ENCODE measurements around the gene SHROOM2.

SHROOM2 gene

DNA sequence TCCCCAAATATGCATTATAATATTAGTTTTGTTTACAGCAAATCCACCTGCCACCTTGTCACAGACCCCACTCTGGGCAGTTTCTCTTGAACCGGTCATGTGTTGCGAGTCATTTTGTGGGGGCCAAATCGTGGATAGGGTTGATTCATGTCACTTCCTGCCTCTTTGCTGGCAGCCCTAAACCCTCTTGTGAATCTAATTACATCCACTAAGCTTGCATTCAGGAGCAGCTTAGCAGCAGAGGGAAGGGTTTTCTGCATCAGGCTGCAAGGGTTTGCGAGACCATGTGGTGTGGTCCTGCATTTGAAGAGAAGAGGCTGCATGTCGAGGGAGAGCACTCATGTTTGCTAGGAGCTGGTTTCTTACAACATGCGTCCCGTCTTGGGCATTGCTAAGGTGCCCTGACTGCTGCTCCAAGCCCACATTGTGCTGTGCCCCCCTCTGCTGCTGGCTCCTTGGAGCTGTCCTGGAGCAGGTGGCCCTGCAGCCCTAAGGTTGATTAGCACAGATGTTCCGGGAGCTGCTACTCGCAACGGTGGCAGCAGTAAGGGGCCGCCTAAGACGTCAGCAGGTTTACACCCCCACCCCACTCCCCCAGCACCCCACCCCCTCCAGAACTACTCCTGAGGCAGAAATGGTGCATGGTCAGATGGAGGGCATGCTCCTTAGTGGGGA is 92.1 kb downstream of the SHROOM2 start:
- no peak overlapping the region for H3K4me2 ChIP-seq (ENCODE audit: low read depth, low read length)
- H3K9me2 ChIP-seq (replicated peaks; ENCODE audit: insufficient read depth, low read length): no peaks in the 10 kb centered on the region

DNA sequence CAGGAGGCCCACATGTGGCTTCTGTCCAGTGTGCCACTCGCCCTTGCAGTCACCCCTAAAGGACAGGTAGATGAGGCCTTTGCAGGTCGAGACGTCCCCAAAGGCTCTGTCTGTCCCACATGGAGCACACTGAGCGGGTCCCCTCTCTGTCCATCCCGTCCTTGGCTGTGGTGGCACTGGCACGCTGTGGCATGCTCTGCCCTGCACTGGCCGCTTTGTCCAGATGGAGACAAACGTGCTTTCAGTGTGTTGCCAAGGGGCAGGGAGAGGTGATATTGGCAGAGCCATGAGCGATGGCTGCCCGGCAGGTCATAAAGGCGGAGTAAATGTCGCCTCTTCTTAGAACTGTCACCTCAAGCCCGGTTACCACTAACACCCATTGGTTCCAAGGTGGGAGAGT is 94.0 kb downstream of the SHROOM2 start:
- Histone ChIP-seq H3K27me3 (replicated peaks; ENCODE audit: insufficient read depth, low read length) (no peaks in the 10 kb centered on the region), H3F3A (ENCODE audit: insufficient read depth, low read length) (no peaks in the 10 kb centered on the region), H3K4me1 (ENCODE audit: low read length) (no peaks in the 10 kb centered on the region), H2AFZ (ENCODE audit: low read length) (no peak overlapping the region), H3K36me3 (replicated peaks; ENCODE audit: insufficient read depth, low read length) (no peaks in the 10 kb centered on the region), H4K20me1 (ENCODE audit: insufficient read depth, low read length) (no peaks in the 10 kb centered on the region), H3K9me2 (replicated peaks; ENCODE audit: insufficient read depth, low read length) (no peaks in the 10 kb centered on the region), H3K9ac (ENCODE audit: low read length) (no peak overlapping the region), H3K4me3 (ENCODE audit: low read length) (no peak overlapping the region), H3K79me2 (ENCODE audit: low read length) (no peaks in the 10 kb centered on the region), H3K9me3 (replicated peaks; ENCODE audit: insufficient read depth, low read length) (no peaks in the 10 kb centered on the region), H3K4me2 (ENCODE audit: low read depth, low read length) (no peak overlapping the region), H3K27ac (ENCODE audit: low read length) (no peak overlapping the region)
- DNase-seq: no peak
- no peak for TF ChIP-seq EZH2 (optimal IDR thresholded peaks at IDR 0.05; ENCODE audit: low read depth, low read length)
- TF ChIP-seq, protein P1, sequence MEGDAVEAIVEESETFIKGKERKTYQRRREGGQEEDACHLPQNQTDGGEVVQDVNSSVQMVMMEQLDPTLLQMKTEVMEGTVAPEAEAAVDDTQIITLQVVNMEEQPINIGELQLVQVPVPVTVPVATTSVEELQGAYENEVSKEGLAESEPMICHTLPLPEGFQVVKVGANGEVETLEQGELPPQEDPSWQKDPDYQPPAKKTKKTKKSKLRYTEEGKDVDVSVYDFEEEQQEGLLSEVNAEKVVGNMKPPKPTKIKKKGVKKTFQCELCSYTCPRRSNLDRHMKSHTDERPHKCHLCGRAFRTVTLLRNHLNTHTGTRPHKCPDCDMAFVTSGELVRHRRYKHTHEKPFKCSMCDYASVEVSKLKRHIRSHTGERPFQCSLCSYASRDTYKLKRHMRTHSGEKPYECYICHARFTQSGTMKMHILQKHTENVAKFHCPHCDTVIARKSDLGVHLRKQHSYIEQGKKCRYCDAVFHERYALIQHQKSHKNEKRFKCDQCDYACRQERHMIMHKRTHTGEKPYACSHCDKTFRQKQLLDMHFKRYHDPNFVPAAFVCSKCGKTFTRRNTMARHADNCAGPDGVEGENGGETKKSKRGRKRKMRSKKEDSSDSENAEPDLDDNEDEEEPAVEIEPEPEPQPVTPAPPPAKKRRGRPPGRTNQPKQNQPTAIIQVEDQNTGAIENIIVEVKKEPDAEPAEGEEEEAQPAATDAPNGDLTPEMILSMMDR (IDR thresholded peaks at IDR 0.05; ENCODE audit: low read length): no peak

More for the DNA sequence above, 92.1 kb downstream of the SHROOM2 start:
- no peak for DNase-seq
- no peak overlapping the region for H3K4me3 ChIP-seq (ENCODE audit: low read length)
- no peak overlapping the region for H3K9ac ChIP-seq (ENCODE audit: low read length)
- no peaks in the 10 kb centered on the region for H3K4me1 ChIP-seq (ENCODE audit: low read length)
- no peaks in the 10 kb centered on the region for H3K36me3 ChIP-seq (replicated peaks; ENCODE audit: insufficient read depth, low read length)
- H4K20me1 ChIP-seq (ENCODE audit: insufficient read depth, low read length): no peaks in the 10 kb centered on the region
- H3K79me2 ChIP-seq (ENCODE audit: low read length): no peaks in the 10 kb centered on the region
- no peak overlapping the region for H2AFZ ChIP-seq (ENCODE audit: low read length)
- TF ChIP-seq EZH2phosphoT487 (IDR thresholded peaks at IDR 0.05; ENCODE audit: low read length) (no peak), EZH2 (optimal IDR thresholded peaks at IDR 0.05; ENCODE audit: low read depth, low read length) (no peak)
- TF ChIP-seq, protein P1 (IDR thresholded peaks at IDR 0.05; ENCODE audit: low read length): no peak
- no peaks in the 10 kb centered on the region for H3K9me3 ChIP-seq (replicated peaks; ENCODE audit: insufficient read depth, low read length)
- no peak overlapping the region for H3K27ac ChIP-seq (ENCODE audit: low read length)
- no peaks in the 10 kb centered on the region for H3K27me3 ChIP-seq (replicated peaks; ENCODE audit: insufficient read depth, low read length)
- no peaks in the 10 kb centered on the region for H3F3A ChIP-seq (ENCODE audit: insufficient read depth, low read length)

DNA sequence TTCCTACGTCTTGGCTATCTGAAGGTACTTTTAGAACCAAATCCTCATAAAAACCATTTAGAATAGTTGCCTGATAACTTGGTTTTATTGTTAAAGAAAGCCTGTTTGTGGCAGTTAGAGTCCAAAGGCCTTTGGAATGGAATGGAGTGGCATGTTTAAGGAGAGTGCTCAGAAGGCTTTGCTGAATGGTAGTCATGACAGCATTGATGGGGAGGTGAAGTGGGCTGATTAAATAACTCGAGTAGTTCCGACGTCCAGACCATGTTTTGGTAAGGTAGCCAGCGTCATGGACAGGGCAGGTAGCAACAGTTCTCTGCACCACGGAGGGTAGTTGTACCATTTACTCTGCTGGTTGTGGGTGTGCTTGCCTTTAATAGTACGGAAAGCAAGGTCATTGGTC is 94.6 kb downstream of the SHROOM2 start:
- TF ChIP-seq EZH2 (optimal IDR thresholded peaks at IDR 0.05; ENCODE audit: low read depth, low read length): no peak
- no peak for TF ChIP-seq EZH2phosphoT487 (IDR thresholded peaks at IDR 0.05; ENCODE audit: low read length)
- no peak overlapping the region for H3K9ac ChIP-seq (ENCODE audit: low read length)
- H3K27ac ChIP-seq (ENCODE audit: low read length): no peak overlapping the region
- no peak overlapping the region for H3K4me3 ChIP-seq (ENCODE audit: low read length)
- no peaks in the 10 kb centered on the region for H3K9me3 ChIP-seq (replicated peaks; ENCODE audit: insufficient read depth, low read length)
- no peaks in the 10 kb centered on the region for H3K27me3 ChIP-seq (replicated peaks; ENCODE audit: insufficient read depth, low read length)
- no peaks in the 10 kb centered on the region for H3K79me2 ChIP-seq (ENCODE audit: low read length)
- no peak for DNase-seq
- H3K4me2 ChIP-seq (ENCODE audit: low read depth, low read length): no peak overlapping the region
- no peaks in the 10 kb centered on the region for H3K4me1 ChIP-seq (ENCODE audit: low read length)
- no peaks in the 10 kb centered on the region for H3F3A ChIP-seq (ENCODE audit: insufficient read depth, low read length)
- no peaks in the 10 kb centered on the region for H4K20me1 ChIP-seq (ENCODE audit: insufficient read depth, low read length)
- H3K9me2 ChIP-seq (replicated peaks; ENCODE audit: insufficient read depth, low read length): no peaks in the 10 kb centered on the region
- no peaks in the 10 kb centered on the region for H3K36me3 ChIP-seq (replicated peaks; ENCODE audit: insufficient read depth, low read length)
- no peak overlapping the region for H2AFZ ChIP-seq (ENCODE audit: low read length)

DNA sequence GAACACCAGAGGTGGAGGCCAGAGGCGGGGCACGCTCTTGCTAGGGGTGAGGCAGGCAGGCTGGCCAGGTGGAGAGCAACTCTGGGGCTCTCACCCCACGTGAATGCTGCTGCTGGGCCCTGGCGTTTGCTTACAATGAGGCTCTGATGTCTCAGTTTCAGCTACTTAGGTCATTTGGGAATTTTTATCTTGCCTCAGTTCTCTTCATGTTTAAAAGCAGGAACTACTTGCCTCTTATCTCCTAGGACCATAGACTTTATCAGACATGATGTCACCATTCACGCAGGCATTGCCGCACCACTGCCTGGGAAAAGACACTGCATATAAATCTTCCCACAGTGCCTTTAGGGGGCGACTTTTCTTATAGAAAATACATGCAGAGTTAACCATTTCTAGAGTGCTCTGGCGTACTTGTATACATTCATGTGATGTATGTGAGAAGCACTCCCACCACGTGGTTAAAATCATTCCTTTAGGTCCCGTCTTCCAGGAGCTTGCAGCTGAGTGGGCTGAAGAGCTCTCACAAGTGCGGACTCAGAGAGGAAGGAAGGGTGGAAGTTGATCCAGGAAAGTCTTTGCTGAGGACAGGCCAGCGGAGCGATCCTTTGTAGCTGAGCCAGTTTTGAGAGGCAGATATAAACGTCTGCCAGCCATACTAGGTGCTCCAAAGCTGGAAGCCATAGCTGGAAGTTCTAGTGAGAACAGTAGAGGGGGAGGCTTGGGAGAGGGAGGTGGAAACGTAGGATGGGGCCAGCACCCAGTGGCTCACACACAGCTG is 96.6 kb downstream of the SHROOM2 start:
- no peaks in the 10 kb centered on the region for H3F3A ChIP-seq (ENCODE audit: insufficient read depth, low read length)
- no peaks in the 10 kb centered on the region for H3K27me3 ChIP-seq (replicated peaks; ENCODE audit: insufficient read depth, low read length)
- no peak overlapping the region for H3K9ac ChIP-seq (ENCODE audit: low read length)
- H3K4me1 ChIP-seq (ENCODE audit: low read length): no peaks in the 10 kb centered on the region
- H3K9me2 ChIP-seq (replicated peaks; ENCODE audit: insufficient read depth, low read length): no peaks in the 10 kb centered on the region
- TF ChIP-seq, protein P1 (IDR thresholded peaks at IDR 0.05; ENCODE audit: low read length): no peak
- TF ChIP-seq EZH2 (optimal IDR thresholded peaks at IDR 0.05; ENCODE audit: low read depth, low read length) (no peak), EZH2phosphoT487 (IDR thresholded peaks at IDR 0.05; ENCODE audit: low read length) (no peak)
- H3K36me3 ChIP-seq (replicated peaks; ENCODE audit: insufficient read depth, low read length): no peaks in the 10 kb centered on the region
- H4K20me1 ChIP-seq (ENCODE audit: insufficient read depth, low read length): no peaks in the 10 kb centered on the region
- H3K27ac ChIP-seq (ENCODE audit: low read length): no peak overlapping the region
- H2AFZ ChIP-seq (ENCODE audit: low read length): no peak overlapping the region
- no peak for DNase-seq
- no peak overlapping the region for H3K4me2 ChIP-seq (ENCODE audit: low read depth, low read length)
- H3K9me3 ChIP-seq (replicated peaks; ENCODE audit: insufficient read depth, low read length): no peaks in the 10 kb centered on the region
- no peaks in the 10 kb centered on the region for H3K79me2 ChIP-seq (ENCODE audit: low read length)
- no peak overlapping the region for H3K4me3 ChIP-seq (ENCODE audit: low read length)
